Astrocyte (in vitro differentiated cells and primary cell): ENCODE data around the gene JMJD1C. TPM values are rescaled to one million over a fixed set of nuclear protein-coding genes. Genes with fewer than 3 reads are reported as not detected.
"Not testable (repeated sequence)": the region's sequence is repeated elsewhere in the genome, so short reads cannot be mapped to it uniquely, and the experiment has no call there.

Source experiments
- DNase-seq: peaks from one replicate; pipeline ENCODE4 v3.0.0-alpha.2; 2010; ENCODE audit warnings: low read depth
- FAIRE-seq: peaks from 2 replicates; lab custom pipeline; 2011; peaks lifted over from hg19 to GRCh38; lab: Jason Lieb, UNC
- H2AFZ ChIP-seq: 2 replicates; pipeline ENCODE4 v1.6.0; 2012; ENCODE audit warnings: low read depth, low read length, inconsistent platforms
- H3K27ac ChIP-seq: 2 replicates; pipeline ENCODE4 v1.5.1; 2011; ENCODE audit warnings: low read depth, low read length, inconsistent platforms
- H3K27me3 ChIP-seq: 2 replicates; pipeline ENCODE4 v1.6.0; 2011; ENCODE audit warnings: low read length, inconsistent platforms; ENCODE audit not compliant: insufficient read depth
- H3K36me3 ChIP-seq: 2 replicates; pipeline ENCODE4 v1.5.1; 2011; ENCODE audit warnings: low read length, inconsistent platforms; ENCODE audit not compliant: insufficient read depth
- H3K4me1 ChIP-seq: 2 replicates; pipeline ENCODE4 v1.5.1; 2011; ENCODE audit warnings: low read length, inconsistent platforms; ENCODE audit not compliant: insufficient read depth
- H3K4me2 ChIP-seq: 2 replicates; pipeline ENCODE4 v1.6.0; 2012; ENCODE audit warnings: low read length, inconsistent platforms
- H3K4me3 ChIP-seq: 2 replicates; pipeline ENCODE4 v1.5.1; 2011; ENCODE audit warnings: low read depth, mild to moderate bottlenecking, low read length, inconsistent platforms; ENCODE audit not compliant: insufficient read depth
- H3K79me2 ChIP-seq: 2 replicates; pipeline ENCODE4 v1.6.0; 2012; ENCODE audit warnings: mild to moderate bottlenecking, low read length, inconsistent platforms; ENCODE audit not compliant: insufficient read depth
- H3K9ac ChIP-seq: 2 replicates; pipeline ENCODE4 v1.6.0; 2012; ENCODE audit warnings: mild to moderate bottlenecking, low read length, inconsistent platforms
- H3K9me3 ChIP-seq: 2 replicates; pipeline ENCODE4 v1.5.1; 2012; ENCODE audit warnings: low read depth, mild to moderate bottlenecking, low read length, inconsistent platforms; ENCODE audit not compliant: insufficient read depth
- H4K20me1 ChIP-seq: 2 replicates; pipeline ENCODE4 v1.6.0; 2012; ENCODE audit warnings: low read length, inconsistent platforms; ENCODE audit not compliant: insufficient read depth
- H3K27ac Mint-ChIP-seq: one replicate; pipeline ENCODE4 v1.8.0; 2021; ENCODE audit warnings: mild to moderate bottlenecking, mixed read lengths; ENCODE audit not compliant: unreplicated experiment
- H3K27me3 Mint-ChIP-seq: one replicate; pipeline ENCODE4 v1.8.0; 2021; ENCODE audit warnings: low read depth, mixed read lengths; ENCODE audit not compliant: unreplicated experiment
- H3K36me3 Mint-ChIP-seq: one replicate; pipeline ENCODE4 v1.8.0; 2021; ENCODE audit warnings: low read depth, mixed read lengths; ENCODE audit not compliant: unreplicated experiment
- H3K4me1 Mint-ChIP-seq: one replicate; pipeline ENCODE4 v1.8.0; 2021; ENCODE audit warnings: low read depth, mixed read lengths; ENCODE audit not compliant: unreplicated experiment
- H3K4me3 Mint-ChIP-seq: one replicate; pipeline ENCODE4 v1.8.0; 2021; ENCODE audit warnings: mild to moderate bottlenecking, moderate library complexity, mixed read lengths; ENCODE audit not compliant: unreplicated experiment
- H3K9me3 Mint-ChIP-seq: one replicate; pipeline ENCODE4 v1.8.0; 2021; ENCODE audit warnings: mild to moderate bottlenecking, mixed read lengths; ENCODE audit not compliant: unreplicated experiment
- CTCF ChIP-seq: IDR thresholded peaks from 2 replicates; pipeline ENCODE4 v1.5.1; 2011; ENCODE audit warnings: low read depth, mild to moderate bottlenecking, inconsistent platforms, low read length, moderate library complexity; ENCODE audit not compliant: insufficient read depth
- EZH2 ChIP-seq: IDR thresholded peaks from 2 replicates; pipeline ENCODE4 v1.6.1; 2012; ENCODE audit warnings: mild to moderate bottlenecking, low read length, inconsistent platforms; ENCODE audit not compliant: insufficient read depth
- total RNA-seq: library from RNA; stranded (reverse); gene quantifications from 2 replicates; pipeline ENCODE4 v1.2.1, GENCODE V29; 2021

JMJD1C gene
- total RNA-seq, 1 donor from 2014 or later, result 61.0 TPM

- H3K27ac ChIP-seq, result no peak overlapping the region
- H2AFZ ChIP-seq, result no peak overlapping the region
- Mint-ChIP-seq H3K4me1 (peaks cover 6% of the 10 kb centered on the region), H3K4me3 (no peak overlapping the region), H3K9me3 (no peaks in the 10 kb centered on the region), H3K36me3 (peaks cover 3% of the 10 kb centered on the region), H3K27me3 (no peaks in the 10 kb centered on the region), H3K27ac (no peak overlapping the region)
- H3K9me3 ChIP-seq, result no peaks in the 10 kb centered on the region
- DNase-seq (no peak), FAIRE-seq (no peak)
- TF ChIP-seq CTCF (no peak), EZH2 (no peak)
- peaks cover 38% of the 10 kb centered on the region for H4K20me1 ChIP-seq
- peaks cover 63% of the 10 kb centered on the region for H3K79me2 ChIP-seq
- H3K4me1 ChIP-seq, result no peaks in the 10 kb centered on the region
- no peaks in the 10 kb centered on the region for H3K36me3 ChIP-seq
- no peak overlapping the region for H3K4me2 ChIP-seq
- no peak overlapping the region for H3K4me3 ChIP-seq
- no peak overlapping the region for H3K9ac ChIP-seq
- no peaks in the 10 kb centered on the region for H3K27me3 ChIP-seq
Observed at GRCh38 chr10:63300801-63301200, 165.0 kb downstream of the JMJD1C start.

GRCh38 chr10:63297941-63298340, 167.8 kb downstream of the JMJD1C start:
- no peak for DNase-seq
- no peak for FAIRE-seq
- H3K4me3 Mint-ChIP-seq, result no peak overlapping the region
- H3K36me3 Mint-ChIP-seq, result peaks cover 1% of the 10 kb centered on the region
- no peak overlapping the region for H3K27ac Mint-ChIP-seq
- Histone ChIP-seq H2AFZ (no peak overlapping the region), H3K4me1 (no peaks in the 10 kb centered on the region), H4K20me1 (peaks cover 40% of the 10 kb centered on the region), H3K4me2 (no peak overlapping the region), H3K79me2 (peaks cover 61% of the 10 kb centered on the region), H3K9ac (no peak overlapping the region), H3K27me3 (no peaks in the 10 kb centered on the region), H3K36me3 (no peaks in the 10 kb centered on the region), H3K4me3 (no peak overlapping the region), H3K27ac (no peak overlapping the region), H3K9me3 (no peaks in the 10 kb centered on the region)
- H3K27me3 Mint-ChIP-seq, result no peaks in the 10 kb centered on the region
- peaks cover 4% of the 10 kb centered on the region for H3K4me1 Mint-ChIP-seq
- no peaks in the 10 kb centered on the region for H3K9me3 Mint-ChIP-seq
- TF ChIP-seq EZH2, result no peak
- TF ChIP-seq CTCF, result no peak

GRCh38 chr10:63294781-63295180, 171.0 kb downstream of the JMJD1C start:
- Mint-ChIP-seq H3K36me3 (no peaks in the 10 kb centered on the region), H3K9me3 (no peaks in the 10 kb centered on the region), H3K27me3 (no peaks in the 10 kb centered on the region), H3K4me3 (no peak overlapping the region), H3K27ac (no peak overlapping the region), H3K4me1 (no peaks in the 10 kb centered on the region)
- H3K27me3 ChIP-seq, result no peaks in the 10 kb centered on the region
- no peaks in the 10 kb centered on the region for H3K4me1 ChIP-seq
- H2AFZ ChIP-seq, result no peak overlapping the region
- peaks cover 52% of the 10 kb centered on the region for H3K79me2 ChIP-seq
- peaks cover 32% of the 10 kb centered on the region for H4K20me1 ChIP-seq
- H3K36me3 ChIP-seq, result no peaks in the 10 kb centered on the region
- FAIRE-seq (no peak), DNase-seq (no peak)
- no peak overlapping the region for H3K4me2 ChIP-seq
- no peak for TF ChIP-seq CTCF
- no peak for TF ChIP-seq EZH2
- no peaks in the 10 kb centered on the region for H3K9me3 ChIP-seq
- no peak overlapping the region for H3K27ac ChIP-seq
- H3K9ac ChIP-seq, result no peak overlapping the region
- no peak overlapping the region for H3K4me3 ChIP-seq

GRCh38 chr10:63292847-63293246, 172.9 kb downstream of the JMJD1C start:
- not testable (repeated sequence) for H3K27me3 ChIP-seq, H3K4me2 ChIP-seq, H3K36me3 ChIP-seq, H3K36me3 Mint-ChIP-seq, DNase-seq, H3K4me1 Mint-ChIP-seq, H3K9me3 ChIP-seq, H3K27ac Mint-ChIP-seq, H3K4me3 ChIP-seq, H2AFZ ChIP-seq, H3K4me1 ChIP-seq, H3K4me3 Mint-ChIP-seq, FAIRE-seq, H3K9me3 Mint-ChIP-seq, H3K27me3 Mint-ChIP-seq, H3K27ac ChIP-seq, H3K9ac ChIP-seq
- H4K20me1 ChIP-seq, result peaks cover 24% of the 10 kb centered on the region
- H3K79me2 ChIP-seq, result peaks cover 40% of the 10 kb centered on the region
